Peyer's patch (tissue), 4 donors: ENCODE data around the gene TXLNG. TPM values are rescaled to one million over a fixed set of nuclear protein-coding genes. Genes with fewer than 3 reads are reported as not detected.

ENCODE experiments used
- DNase-seq, 3 donors: peaks; one replicate each; pipeline ENCODE4 v3.0.0-alpha.2; 2017 to 2019
- H3K27ac ChIP-seq, 4 donors: fragments of 200-600 bp; sonication (generic); one replicate each; pipeline ENCODE4 v1.5.1; 2016 to 2019
- H3K27me3 ChIP-seq, 2 donors: fragments of 200-600 bp; sonication (generic); one replicate each; pipeline ENCODE4 v1.5.1; 2019
- H3K36me3 ChIP-seq, 3 donors: fragments of 200-600 bp; sonication (generic); one replicate each; pipeline ENCODE4 v1.5.1; 2016 to 2019
- H3K4me1 ChIP-seq, 4 donors: fragments of 200-600 bp; sonication (generic); one replicate each; pipeline ENCODE4 v1.5.1; 2016 to 2019
- H3K4me3 ChIP-seq, 4 donors: fragments of 200-600 bp; sonication (generic); 1 replicate in 3 of 4; 2 replicates in 1 of 4; pipeline ENCODE4 v1.5.1; 2016 to 2019; ENCODE audit warnings: mild to moderate bottlenecking in 1 of 4
- H3K9me3 ChIP-seq, 4 donors: fragments of 200-600 bp; sonication (generic); one replicate each; pipeline ENCODE4 v1.5.1; 2016 to 2019; ENCODE audit warnings: mild to moderate bottlenecking in 1 of 4
- CTCF ChIP-seq, 6 experiments: fragments of 450-650 bp in 4 of 6; fragments of 200-600 bp in 2 of 6; sonication (generic) in 1 of 6; IDR thresholded peaks; one replicate each; pipeline ENCODE4 v1.5.1; 2017 to 2019; ENCODE audit warnings: antibody characterized with exemption in 6 of 6, mild to moderate bottlenecking in 3 of 6, moderate library complexity in 1 of 6
- POLR2A ChIP-seq, 2 donors: fragments of 450-650 bp; IDR thresholded peaks; one replicate each; pipeline ENCODE4 v1.5.1; 2017; ENCODE audit warnings: antibody characterized with exemption in 2 of 2, mild to moderate bottlenecking in 2 of 2, moderate library complexity in 2 of 2
- total RNA-seq, 4 donors: library from RNA; depleted of rRNA; stranded (reverse); fragments of >200 nt; gene quantifications; one replicate each; pipeline ENCODE4 v1.1.0, GENCODE V29; 2016

The TXLNG gene
- total RNA-seq, 4 donors from 2014 or later, result 8.9 to 20.6 (median 14.7) TPM

DNA sequence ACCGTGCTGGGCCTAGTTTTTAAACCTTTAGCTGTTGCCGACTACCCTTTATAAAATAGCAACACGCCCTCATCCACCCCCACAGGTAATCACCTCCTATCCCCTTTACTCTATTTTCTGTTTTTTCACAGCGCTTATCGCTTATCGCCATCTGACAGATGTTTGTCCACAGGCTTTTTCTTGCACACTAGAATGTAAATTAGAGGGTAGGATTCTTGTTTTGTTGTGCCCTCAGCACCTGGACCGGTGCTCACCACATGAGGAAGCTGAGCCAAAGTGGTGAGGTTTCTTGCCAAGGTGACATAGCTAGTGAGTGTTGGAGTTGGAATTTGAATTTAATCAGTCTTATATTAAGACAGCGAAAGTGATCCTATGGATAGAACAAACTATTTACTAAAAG, 86.8 kb downstream of the TXLNG start:
- H3K27ac ChIP-seq, result peak overlapping the region in 1 of 4 donors; percentile 44
- no peaks in the 10 kb centered on the region for H3K36me3 ChIP-seq
- peak in 1 of 3 donors; percentile 40 for DNase-seq
- H3K9me3 ChIP-seq, result no peaks in the 10 kb centered on the region
- peaks cover 0 to 9% (median 2%) of the 10 kb centered on the region in 4 donors for H3K4me1 ChIP-seq
- H3K27me3 ChIP-seq, result no peaks in the 10 kb centered on the region
- no peak overlapping the region for H3K4me3 ChIP-seq
- no peak for TF ChIP-seq POLR2A (IDR thresholded peaks at IDR 0.05)

GRCh38 chrX:16874458-16875095, 88.3 kb downstream of the TXLNG start:
- no peaks in the 10 kb centered on the region for H3K36me3 ChIP-seq
- no peaks in the 10 kb centered on the region for H3K9me3 ChIP-seq
- DNase-seq, result no peak
- TF ChIP-seq CTCF (IDR thresholded peaks at IDR 0.05), result no peak
- no peak for TF ChIP-seq POLR2A (IDR thresholded peaks at IDR 0.05)
- no peaks in the 10 kb centered on the region for H3K27me3 ChIP-seq
- H3K4me1 ChIP-seq, result peaks cover 0 to 5% (median 2%) of the 10 kb centered on the region in 4 donors
- no peak overlapping the region for H3K27ac ChIP-seq
- no peak overlapping the region for H3K4me3 ChIP-seq

DNA sequence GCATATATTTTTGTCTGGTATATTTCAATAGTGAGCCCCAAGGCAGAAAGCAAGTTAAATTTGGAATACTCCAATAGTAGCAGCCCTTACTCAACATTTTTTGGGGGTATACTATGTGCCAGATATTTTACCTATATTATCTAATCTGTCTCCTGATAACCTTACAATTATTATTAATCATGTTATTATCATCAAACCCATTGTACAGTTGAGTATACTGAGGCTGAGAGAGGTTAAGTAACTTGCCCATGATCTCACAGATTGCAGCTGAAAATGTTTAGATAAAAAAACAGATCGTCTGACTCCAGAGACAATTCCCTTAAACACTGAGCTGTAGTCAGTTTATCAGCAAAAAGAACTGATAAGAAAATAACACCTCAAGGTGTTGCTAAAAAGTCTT, 90.4 kb downstream of the TXLNG start:
- no peaks in the 10 kb centered on the region for H3K4me1 ChIP-seq
- TF ChIP-seq CTCF (IDR thresholded peaks at IDR 0.05), result no peak
- no peak for TF ChIP-seq POLR2A (IDR thresholded peaks at IDR 0.05)
- no peaks in the 10 kb centered on the region for H3K27me3 ChIP-seq
- H3K27ac ChIP-seq, result no peak overlapping the region
- H3K4me3 ChIP-seq, result no peak overlapping the region
- DNase-seq, result no peak
- no peaks in the 10 kb centered on the region for H3K36me3 ChIP-seq
- no peaks in the 10 kb centered on the region for H3K9me3 ChIP-seq

DNA sequence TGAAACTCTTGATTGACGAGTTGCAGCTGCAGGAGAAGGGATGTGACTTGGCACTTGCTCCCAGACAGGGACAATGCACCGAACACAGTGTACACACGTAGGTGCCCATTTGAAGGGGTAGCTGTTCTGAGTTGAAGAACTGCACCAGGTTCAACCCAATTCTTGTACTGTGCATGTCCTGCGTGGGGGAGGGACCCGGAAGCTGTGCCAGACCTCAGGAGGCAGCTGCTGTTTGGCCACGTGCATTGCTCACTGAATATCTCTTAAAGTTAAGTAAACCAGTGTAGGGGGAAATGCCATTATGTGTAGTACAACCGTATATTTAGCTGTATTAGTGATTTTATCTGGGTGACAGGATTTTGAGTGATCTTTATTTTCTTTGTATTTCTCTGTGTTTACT, 95.9 kb downstream of the TXLNG start:
- TF ChIP-seq POLR2A (IDR thresholded peaks at IDR 0.05), result no peak
- TF ChIP-seq CTCF (IDR thresholded peaks at IDR 0.05), result no peak
- DNase-seq, result peak; percentile 51 to 68 (median 65)
- no peaks in the 10 kb centered on the region for H3K27me3 ChIP-seq
- no peaks in the 10 kb centered on the region for H3K36me3 ChIP-seq
- H3K27ac ChIP-seq, result peak overlapping the region in 2 of 4 donors; percentile 69 to 72
- no peaks in the 10 kb centered on the region for H3K4me1 ChIP-seq
- no peaks in the 10 kb centered on the region for H3K9me3 ChIP-seq
- H3K4me3 ChIP-seq, result peak overlapping the region in 3 of 4 donors; percentile 34 to 57 (median 44)

DNA sequence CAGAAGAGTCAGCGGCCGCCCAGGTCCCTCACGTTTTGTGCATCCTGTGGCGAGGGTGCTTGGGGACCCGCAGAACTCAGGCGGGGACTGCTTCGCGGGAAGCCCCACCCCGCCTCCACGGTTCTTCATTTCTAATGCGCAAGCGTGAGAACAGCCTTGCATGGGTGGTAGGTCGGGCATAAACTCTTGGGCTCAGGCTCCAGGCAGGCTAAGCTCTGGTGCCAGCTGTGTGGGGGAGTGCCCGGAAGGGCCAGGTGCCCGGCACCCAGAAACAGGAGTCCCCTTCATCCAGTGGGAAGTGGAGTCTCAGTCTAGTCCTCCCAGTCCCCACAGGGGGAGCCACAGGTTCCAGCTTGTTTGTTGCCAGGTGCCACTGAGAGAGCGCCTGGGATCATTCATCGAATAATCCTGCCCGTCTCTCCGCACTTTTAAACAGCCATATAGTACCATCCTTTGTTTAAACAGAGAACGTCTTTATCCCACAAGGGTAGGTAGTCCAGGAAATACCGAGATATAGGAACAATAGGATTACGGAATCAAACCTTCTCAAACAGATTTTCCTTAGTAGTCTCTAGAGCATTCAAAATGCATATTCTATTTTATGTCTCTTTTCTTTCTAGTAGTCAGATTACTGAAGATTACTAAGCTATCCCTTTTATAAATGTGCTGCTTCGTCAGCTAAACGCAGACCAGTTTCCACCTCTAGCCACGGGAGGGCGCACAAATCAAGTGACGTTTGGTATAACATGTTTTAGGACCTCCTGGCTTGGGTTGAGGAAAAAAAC, 96.6 kb downstream of the TXLNG start:
- DNase-seq, result peak; percentile 69 to 88 (median 76)
- Histone ChIP-seq H3K4me3 (peak overlapping the region; percentile 34 to 57 (median 39)), H3K27ac (peak overlapping the region; percentile 48 to 72 (median 70)), H3K4me1 (no peaks in the 10 kb centered on the region), H3K9me3 (no peaks in the 10 kb centered on the region), H3K27me3 (no peaks in the 10 kb centered on the region), H3K36me3 (no peaks in the 10 kb centered on the region)
- TF ChIP-seq POLR2A (IDR thresholded peaks at IDR 0.05) (no peak), CTCF (IDR thresholded peaks at IDR 0.05) (peak; percentile 16 to 63 (median 54))

GRCh38 chrX:16883487-16883804, 97.2 kb downstream of the TXLNG start:
- H3K27me3 ChIP-seq, result no peaks in the 10 kb centered on the region
- no peaks in the 10 kb centered on the region for H3K4me1 ChIP-seq
- no peak for DNase-seq
- H3K4me3 ChIP-seq, result no peak overlapping the region
- TF ChIP-seq POLR2A (IDR thresholded peaks at IDR 0.05) (no peak), CTCF (IDR thresholded peaks at IDR 0.05) (no peak)
- peak overlapping the region in 1 of 4 donors; percentile 72 for H3K27ac ChIP-seq
- H3K9me3 ChIP-seq, result no peaks in the 10 kb centered on the region
- H3K36me3 ChIP-seq, result no peaks in the 10 kb centered on the region
